Measurements from ENCODE around the gene LRRC47. TPM values are rescaled to one million over a fixed set of nuclear protein-coding genes. Genes with fewer than 3 reads are reported as not detected.

The LRRC47 gene
- total RNA-seq, 1 donor from 2014 or later, result 52.2 TPM

- H3K36me3 Mint-ChIP-seq (ENCODE audit: low read depth, unreplicated experiment), result no peaks in the 10 kb centered on the region
- no peak overlapping the region for H3K27ac Mint-ChIP-seq (ENCODE audit: unreplicated experiment)
- DNase-seq (ENCODE audit: low spot score), result no peak
- H3K9me3 Mint-ChIP-seq (ENCODE audit: unreplicated experiment), result no peaks in the 10 kb centered on the region
- H3K4me3 Mint-ChIP-seq (ENCODE audit: unreplicated experiment), result no peak overlapping the region
- TF ChIP-seq CTCF (IDR thresholded peaks at IDR 0.05; ENCODE audit: unreplicated experiment), result no peak
- no peaks in the 10 kb centered on the region for H3K4me1 Mint-ChIP-seq (ENCODE audit: unreplicated experiment)
- peaks cover 6% of the 10 kb centered on the region for H3K27me3 Mint-ChIP-seq (ENCODE audit: unreplicated experiment)
Measured at GRCh38 chr1:3768811-3769390, 27.4 kb downstream of the LRRC47 start.

DNA sequence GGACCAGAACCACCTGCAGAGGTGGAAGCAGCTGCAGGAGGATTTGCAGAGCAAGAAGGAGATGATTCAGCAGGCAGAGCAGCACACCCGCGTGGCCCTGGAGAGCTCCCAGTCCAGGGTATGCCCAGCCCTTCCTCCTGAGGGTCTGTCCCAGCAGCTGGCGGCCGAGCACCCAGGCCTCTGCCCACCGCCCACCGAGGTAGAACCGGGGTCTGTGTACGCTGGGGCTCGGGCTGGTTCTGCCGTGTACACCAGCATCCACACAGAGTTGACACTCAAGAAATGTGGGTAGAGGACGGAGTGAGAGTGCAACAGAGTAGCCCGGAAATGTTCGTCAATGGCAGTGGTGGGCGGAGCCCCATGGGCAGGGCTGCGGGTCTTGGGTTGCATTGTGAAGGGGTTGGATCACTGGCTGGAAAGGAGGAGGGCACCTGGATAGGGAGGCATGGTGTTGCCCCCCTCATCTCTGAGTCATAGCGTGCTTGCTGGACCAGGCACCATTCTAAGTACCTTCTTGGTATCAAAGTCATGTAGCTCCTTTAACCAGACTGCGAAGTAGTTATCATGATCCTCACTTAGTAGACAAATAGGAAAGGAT is 28.9 kb downstream of the LRRC47 start:
- H3K4me3 Mint-ChIP-seq (ENCODE audit: unreplicated experiment), result no peak overlapping the region
- H3K36me3 Mint-ChIP-seq (ENCODE audit: low read depth, unreplicated experiment), result no peaks in the 10 kb centered on the region
- no peaks in the 10 kb centered on the region for H3K9me3 Mint-ChIP-seq (ENCODE audit: unreplicated experiment)
- H3K27ac Mint-ChIP-seq (ENCODE audit: unreplicated experiment), result no peak overlapping the region
- H3K4me1 Mint-ChIP-seq (ENCODE audit: unreplicated experiment), result no peaks in the 10 kb centered on the region
- H3K27me3 Mint-ChIP-seq (ENCODE audit: unreplicated experiment), result peaks cover 6% of the 10 kb centered on the region
- no peak for TF ChIP-seq CTCF (IDR thresholded peaks at IDR 0.05; ENCODE audit: unreplicated experiment)
- DNase-seq (ENCODE audit: low spot score), result no peak

DNA sequence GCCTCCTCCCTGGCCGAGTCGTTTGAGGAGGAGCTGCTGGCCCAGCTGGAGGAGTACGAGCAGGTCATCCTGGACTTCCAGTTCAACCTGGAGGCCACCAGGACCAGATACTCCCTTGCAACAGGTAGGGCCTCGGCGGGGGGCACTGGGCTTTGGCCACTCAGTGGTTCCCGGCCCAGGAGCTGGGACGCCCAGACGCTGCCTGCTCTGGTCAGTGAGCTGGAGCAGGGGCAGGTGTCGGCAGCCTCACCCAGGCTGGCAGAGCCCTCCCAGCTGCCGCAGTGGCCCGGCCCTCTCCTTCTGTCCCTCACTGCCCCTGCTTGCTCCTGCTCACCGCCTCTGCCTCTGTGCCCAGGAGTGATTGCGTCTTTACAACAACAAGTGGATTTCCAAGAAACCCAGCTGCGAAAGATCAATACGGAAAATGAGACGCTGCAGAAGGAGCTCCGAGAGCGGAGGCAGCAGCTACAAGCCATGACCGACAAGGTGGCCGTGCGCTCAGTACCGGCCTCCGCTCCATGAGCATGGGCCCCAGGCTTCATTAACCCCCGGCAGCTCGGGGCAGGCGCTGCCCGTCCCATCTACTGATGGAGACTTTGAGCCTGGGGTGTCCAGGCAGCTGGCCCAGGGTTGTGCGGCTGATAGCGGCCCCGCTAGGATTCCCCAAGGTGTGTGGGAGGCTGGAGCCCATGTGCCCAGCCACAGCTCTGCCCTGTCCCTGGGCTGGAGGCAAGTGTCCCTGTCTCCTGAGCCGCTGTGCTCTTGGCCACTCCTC is 32.8 kb downstream of the LRRC47 start:
- H3K9me3 Mint-ChIP-seq (ENCODE audit: unreplicated experiment), result no peaks in the 10 kb centered on the region
- H3K4me1 Mint-ChIP-seq (ENCODE audit: unreplicated experiment), result no peaks in the 10 kb centered on the region
- H3K27ac Mint-ChIP-seq (ENCODE audit: unreplicated experiment), result no peak overlapping the region
- H3K27me3 Mint-ChIP-seq (ENCODE audit: unreplicated experiment), result peaks cover 12% of the 10 kb centered on the region
- TF ChIP-seq CTCF (IDR thresholded peaks at IDR 0.05; ENCODE audit: unreplicated experiment), result no peak
- DNase-seq (ENCODE audit: low spot score), result no peak
- no peak overlapping the region for H3K4me3 Mint-ChIP-seq (ENCODE audit: unreplicated experiment)
- no peaks in the 10 kb centered on the region for H3K36me3 Mint-ChIP-seq (ENCODE audit: low read depth, unreplicated experiment)

DNA sequence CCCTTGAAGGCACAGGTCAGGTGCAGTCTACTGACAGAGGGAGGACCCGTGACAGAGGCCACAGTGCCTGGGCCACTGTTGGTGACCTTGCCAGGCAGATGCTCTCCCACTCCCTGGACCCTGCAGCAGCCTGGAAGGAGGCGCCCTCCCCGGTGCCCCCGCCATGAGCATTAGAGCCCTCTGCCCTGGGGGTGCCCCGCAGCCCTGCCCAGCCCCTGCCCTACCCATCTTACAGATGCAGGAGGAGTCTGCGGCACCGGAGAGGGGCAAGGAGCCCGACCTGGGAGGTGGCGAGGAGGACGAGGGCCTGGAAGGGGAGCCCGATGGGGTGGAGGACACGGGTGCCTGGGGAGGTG is 33.4 kb downstream of the LRRC47 start:
- Mint-ChIP-seq H3K27ac (ENCODE audit: unreplicated experiment) (no peak overlapping the region), H3K9me3 (ENCODE audit: unreplicated experiment) (no peaks in the 10 kb centered on the region), H3K27me3 (ENCODE audit: unreplicated experiment) (peaks cover 12% of the 10 kb centered on the region), H3K36me3 (ENCODE audit: low read depth, unreplicated experiment) (no peaks in the 10 kb centered on the region), H3K4me1 (ENCODE audit: unreplicated experiment) (no peaks in the 10 kb centered on the region), H3K4me3 (ENCODE audit: unreplicated experiment) (no peak overlapping the region)
- DNase-seq (ENCODE audit: low spot score), result no peak
- no peak for TF ChIP-seq CTCF (IDR thresholded peaks at IDR 0.05; ENCODE audit: unreplicated experiment)
